CD4-positive, alpha-beta T cell treated with Interleukin-12 subunit alpha and Interleukin-12 subunit beta, for 1 hour (primary cell): ENCODE results near the gene STK39.

Source experiments
- DNase-seq: peaks from one replicate; pipeline ENCODE4 v3.0.0-alpha.2; 2020

STK39 gene

DNA sequence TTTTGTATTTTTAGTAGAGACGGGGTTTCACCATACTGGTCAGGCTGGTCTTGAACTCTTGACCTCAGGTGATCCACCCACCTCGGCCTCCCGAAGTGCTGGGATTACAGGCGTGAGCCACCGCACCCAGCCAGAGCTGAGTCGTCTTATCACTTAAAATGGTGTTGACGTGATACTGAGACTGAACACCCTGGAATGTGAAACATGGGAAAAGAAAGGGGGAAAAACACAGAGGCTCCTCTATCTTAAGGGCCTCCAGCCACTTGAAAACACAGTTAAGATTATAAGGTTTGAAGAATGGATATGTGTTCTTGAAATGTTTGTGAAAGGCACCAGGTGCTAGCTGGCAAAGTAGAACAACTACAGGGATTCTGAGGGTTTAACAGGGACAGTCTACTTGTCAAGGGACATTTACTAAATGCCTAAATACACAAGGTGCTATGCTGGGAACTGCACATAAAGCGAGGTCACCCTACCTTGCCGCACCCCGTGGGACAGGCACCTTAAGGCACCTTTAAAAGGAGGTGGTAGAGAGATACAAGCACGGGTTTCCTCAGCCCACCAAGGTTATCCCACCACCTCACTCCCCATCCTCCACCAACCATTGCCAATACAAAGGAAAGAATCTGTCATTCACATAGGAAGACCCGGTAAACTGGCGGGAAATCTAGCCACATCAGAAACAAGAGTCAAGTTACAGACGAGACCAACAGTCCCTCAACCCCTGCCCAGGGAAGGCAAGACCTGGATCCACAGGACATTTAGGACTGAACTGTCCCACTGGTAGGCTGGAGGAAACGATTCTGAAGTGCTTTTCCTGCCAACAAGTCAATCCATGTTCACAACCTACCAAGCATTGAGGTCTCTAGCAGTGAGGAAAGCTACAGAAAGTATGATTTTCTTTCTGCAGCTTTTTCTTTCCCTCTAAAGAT, 43.4 kb downstream of the STK39 start:
- DNase-seq: no peak

DNA sequence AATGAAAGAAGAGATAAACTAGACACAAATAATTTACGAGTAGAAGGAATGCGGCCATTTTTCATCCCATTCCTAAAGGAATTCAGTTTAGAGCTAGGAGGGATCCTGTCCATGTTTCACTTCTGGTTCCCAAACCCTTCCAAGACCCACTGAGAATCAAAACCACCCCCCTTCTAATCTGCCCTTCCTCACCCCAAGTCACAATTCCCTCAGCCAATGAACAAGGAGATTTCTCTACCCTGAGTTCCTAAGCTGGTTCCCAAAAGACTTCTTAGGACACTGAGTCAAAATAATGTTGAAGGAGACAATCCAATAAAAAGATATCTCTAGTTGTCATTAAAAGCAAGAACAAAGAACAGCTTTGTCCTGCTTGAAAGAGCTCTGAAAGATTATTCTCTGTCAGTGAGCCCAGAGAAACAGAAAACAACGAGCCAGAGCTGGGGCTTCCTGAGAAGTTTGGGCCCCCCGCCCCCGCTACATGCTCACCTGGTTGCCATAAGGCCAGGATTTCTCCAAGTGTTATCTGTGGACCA, 45.7 kb downstream of the STK39 start:
- no peak for DNase-seq

- no peak for DNase-seq
These were observed 46.3 kb downstream of the STK39 start for GRCh38 chr2:168200930-168201583.

GRCh38 chr2:168198476-168199207, 48.8 kb downstream of the STK39 start:
- DNase-seq: no peak

DNA sequence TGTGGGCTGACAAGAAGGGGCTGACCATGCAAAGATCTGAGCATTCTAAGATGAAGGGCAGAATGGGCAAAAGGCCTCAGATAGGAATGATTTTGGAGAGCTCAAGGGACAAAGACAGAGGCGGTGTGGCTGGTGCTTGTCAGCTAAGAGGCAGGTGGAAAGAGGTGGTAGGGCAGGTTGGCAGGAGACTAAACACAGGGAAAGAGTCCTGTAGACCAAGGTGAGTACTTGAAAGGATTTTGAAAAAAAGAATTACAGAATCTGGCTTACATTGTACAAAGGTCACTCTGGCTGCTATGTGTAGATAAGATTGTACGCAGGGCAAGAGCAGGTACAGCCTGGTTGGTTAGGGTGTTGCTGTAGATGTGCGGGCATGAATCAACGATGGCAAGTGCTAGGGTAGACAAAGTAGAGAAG, 50.6 kb downstream of the STK39 start:
- no peak for DNase-seq

- DNase-seq: peak; percentile 34
These were observed 52.4 kb downstream of the STK39 start for GRCh38 chr2:168194784-168195522.

DNA sequence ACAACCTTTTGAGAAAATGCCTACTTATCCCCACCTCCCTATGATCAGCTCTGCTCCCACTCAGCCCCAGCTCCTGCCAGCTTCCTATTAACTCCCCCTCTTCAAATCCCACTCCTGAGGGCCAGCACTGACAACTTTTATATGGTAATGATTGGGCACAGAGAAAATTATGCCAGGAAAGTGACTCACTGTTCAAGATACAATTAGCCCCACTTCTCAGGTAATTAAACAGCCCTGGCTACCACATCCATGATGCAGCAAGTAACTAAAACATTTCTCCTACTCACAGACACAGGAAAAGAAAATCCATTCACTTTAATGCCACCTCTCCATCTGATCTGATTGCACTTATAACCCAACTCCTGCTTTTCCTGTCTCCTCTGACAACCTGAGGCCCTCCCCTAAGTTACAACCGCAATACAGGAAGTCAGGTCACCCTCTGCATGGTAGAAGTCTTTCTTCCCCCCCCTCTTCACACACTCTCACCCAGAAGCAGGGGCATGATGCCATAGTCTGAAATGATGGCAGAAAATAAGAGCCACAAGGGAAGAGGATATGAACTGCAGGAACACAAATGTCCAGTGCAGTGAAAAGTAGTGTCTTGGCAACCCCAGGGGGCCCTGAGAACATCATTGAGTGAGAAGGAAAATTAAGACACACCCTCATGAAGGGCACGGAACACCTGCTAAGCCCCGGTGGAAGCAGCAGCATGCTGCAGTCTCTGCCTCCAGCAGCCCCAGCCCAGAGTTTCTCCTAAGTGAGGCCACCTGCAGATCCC, 54.4 kb downstream of the STK39 start:
- peak; percentile 64 for DNase-seq

DNA sequence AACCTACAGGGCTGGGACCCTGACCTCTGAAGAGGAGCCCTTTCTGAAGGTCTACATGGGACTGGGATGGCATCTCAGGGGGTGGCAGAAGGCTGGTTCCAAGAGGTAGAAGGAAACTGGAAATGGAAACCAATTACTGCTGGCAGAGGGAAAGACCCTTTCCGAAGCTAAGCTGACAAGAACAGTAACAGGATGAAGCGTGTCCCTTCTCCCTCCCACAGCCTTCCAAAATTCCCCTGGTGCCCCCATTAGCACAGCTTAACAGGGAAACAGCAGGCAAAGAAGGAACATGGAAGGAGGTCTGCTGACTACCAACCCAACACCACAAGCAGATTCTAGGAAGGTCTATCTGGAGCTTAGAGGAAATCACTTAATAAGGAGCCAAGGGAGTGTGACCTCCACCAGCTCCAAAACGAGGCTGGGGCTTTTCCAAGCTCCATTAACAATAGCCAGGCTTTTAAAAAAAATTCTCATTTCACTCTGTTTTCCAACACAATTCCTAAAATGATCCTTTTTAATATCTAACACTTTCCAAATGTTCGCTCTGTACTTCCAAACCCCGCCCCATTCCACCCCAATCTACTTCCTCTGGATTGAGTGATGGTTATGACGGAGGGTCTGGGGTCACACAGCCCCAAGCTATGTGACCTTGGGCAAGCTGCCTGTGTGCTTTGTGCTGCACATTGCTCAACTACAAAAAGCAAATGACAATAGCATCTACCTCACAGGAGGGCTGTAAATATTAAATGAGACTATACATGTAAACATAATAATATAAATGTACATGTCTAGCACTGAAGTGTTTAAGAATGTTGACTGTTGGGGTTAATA, 55.2 kb downstream of the STK39 start:
- no peak for DNase-seq

- DNase-seq: no peak
These were observed 56.6 kb downstream of the STK39 start for GRCh38 chr2:168190590-168191336.

DNA sequence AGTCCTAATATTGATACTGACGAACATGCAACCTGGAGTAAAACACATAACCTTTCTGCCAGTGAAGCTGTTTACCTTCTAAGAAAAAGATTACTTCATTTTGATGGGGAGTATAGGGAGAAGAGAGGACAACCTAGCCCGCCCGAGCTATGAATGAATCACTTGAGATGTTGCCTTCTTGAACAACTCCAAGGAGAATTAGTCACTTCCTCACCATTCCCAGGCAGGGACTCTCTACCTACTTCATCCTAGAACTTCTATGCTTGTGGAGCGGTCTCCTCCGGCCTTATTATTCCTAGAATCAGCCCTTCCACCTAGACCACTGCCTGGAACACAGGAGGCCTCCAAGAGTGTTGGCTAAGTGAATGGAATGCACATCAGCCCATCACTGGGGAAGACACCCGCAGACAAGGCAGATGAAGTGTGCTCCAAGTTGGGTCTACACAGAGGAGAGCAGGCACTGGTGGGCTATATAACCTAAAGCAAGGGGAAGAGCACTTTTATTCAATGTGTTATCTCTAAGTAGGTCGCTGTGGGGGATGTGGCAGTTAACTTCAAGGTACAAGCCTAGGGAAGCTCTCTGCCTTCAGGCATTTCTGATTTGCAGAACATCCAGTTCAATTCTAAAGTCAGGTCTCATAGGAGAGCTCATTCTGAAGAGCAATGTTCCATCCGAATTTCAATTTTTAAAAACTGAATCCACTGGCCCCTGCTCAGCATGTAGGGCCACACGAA, 57.4 kb downstream of the STK39 start:
- DNase-seq: no peak

DNA sequence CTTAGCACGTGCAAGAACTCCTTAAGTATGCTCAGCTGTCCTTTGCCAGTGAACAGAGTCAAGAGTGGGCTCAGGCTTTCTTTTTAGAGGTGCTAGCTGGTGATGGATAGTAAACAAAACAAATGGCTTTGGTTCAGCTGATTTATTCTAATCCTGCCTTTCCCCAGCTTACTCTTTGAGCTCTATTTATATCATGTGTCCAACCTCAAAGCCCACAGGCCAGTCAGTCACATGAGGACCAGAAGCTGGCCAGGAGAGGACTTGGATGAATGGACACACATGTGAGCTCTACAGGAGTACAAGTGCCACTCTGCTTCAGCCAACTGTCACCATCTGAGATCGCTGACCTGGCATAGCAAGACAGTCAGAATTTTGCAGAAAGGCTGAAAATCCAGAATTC, 59.4 kb downstream of the STK39 start:
- no peak for DNase-seq

DNA sequence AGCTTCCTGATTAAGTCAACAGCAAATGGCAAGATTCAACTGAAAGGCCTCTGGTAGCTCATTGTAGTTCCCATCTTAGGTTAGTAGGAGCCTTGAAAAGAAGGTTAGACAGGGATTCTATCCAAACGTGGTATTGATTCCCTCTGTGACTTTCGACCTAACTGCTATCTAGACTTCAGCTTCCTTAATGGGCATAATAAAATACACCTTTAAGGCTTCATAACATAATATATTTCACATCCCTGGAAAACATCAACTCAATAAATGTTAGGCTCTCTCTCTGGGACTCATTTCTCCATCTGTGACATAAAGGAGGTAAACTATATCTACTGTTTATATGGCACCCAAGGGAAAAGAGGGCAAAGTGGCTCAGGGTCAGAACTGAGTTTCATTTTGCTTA, 60.9 kb downstream of the STK39 start:
- no peak for DNase-seq

DNA sequence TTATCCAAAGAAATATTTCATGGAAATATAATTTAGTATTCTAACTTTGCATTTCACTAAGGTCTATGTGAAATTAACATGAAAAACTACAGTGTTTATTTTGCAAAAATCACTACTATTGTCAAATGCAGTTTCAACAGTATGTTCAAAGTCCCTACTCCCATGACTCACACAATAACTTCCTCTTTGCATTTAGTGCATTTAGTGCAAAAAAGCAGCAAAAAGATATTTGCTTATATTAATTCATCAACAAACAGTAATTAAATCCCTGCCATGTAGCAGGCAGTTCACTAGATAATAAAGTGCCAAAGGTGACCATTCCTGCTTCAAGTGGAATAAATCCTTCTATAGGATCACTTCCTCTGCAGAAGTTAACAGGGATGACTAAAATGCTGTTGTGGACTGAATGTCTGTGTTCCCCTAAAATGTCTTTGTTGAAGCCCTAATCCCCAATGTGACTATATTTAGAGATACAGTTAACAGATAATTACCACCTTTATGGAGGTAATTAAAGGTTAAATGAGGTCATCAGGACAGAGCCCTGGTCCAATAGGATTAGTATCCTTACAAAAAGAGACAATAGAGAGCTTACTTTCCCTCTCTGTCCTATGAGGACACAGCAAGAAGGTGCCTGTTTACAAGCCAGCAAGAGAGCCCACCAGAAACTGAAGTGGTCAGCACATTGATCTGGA, 61.7 kb downstream of the STK39 start:
- no peak for DNase-seq

DNA sequence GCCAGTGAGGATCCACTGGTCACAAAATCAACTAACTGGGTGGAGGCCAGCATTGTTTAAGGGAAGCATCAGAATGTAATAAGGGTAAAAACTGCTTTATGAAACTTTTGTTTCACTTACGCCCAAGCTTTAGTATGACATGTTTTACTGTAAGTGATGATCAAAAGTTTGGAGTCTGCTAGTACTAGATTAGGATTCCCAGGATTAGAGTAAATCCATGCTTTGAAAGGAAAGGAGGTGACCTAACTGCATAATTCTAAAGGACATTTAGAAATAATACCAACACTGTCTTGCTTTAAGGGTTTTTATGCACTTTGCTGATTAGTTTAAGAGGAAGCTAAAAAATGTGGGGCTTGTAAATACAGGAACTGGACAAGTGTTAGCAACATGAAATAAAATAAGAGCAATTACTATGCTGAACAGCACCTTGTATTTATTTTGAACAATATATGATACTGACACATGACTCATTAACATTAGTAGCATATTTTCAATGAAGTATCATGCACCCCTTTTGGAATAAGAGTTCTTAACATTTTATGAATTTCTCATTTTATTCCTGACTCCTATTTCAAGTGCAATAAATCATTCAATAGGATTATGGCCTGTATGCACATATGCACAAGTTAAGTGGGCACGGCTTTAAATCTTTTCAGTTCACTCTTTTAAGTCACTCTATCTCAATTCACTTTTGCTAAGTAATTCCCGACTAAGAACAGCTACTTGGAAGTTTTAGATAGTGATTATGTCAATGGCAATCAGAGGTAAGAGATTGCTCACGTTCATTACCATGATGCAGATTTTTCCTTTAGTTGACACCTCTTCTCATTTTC, 62.5 kb downstream of the STK39 start:
- no peak for DNase-seq

DNA sequence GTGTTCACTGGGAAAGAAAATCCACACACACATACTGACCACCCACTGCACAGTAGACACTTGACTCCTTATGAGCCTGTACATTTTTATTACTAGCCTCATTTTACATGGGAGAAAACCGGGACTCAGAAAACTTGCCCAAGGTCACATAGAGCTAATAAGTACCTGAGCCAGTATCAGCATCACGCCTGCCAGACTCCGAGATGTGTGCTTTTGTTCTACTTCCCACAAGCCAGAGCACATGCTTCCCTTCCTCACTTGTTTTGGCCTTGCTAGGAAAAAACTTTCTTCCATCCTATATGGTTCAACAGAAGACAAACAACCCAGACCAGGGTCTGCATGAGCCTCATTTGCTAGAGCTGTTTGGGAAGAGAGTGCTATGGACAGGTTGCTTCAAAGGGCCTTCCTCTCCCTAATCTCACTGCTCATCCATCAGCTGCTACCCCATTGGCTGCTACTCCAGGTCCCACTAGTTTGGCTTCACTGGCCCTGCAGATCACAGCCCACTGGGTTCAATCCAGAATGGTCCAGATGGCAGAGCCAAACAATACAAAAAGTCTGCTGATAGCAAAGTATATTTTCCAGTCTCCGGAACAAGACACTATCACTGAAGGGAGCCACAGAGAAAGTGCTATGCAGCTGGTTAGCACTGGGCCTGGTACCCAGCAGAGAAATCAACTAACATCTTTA, 63.9 kb downstream of the STK39 start:
- no peak for DNase-seq

GRCh38 chr2:168182550-168183249, 64.7 kb downstream of the STK39 start:
- no peak for DNase-seq
